WI38 (cell line): ENCODE data around the gene CLEC6A.

Experiments used
- H3K4me3 ChIP-seq: 2 replicates; pipeline ENCODE4 v1.5.1; 2011; ENCODE audit warnings: low read depth, mild to moderate bottlenecking, control low read depth, low read length
- TF ChIP-seq, protein P1 (sequence below): IDR thresholded peaks from 2 replicates; pipeline ENCODE4 v1.5.1; 2012; ENCODE audit warnings: low read depth, mild to moderate bottlenecking, control low read depth, low read length

Gene CLEC6A

DNA sequence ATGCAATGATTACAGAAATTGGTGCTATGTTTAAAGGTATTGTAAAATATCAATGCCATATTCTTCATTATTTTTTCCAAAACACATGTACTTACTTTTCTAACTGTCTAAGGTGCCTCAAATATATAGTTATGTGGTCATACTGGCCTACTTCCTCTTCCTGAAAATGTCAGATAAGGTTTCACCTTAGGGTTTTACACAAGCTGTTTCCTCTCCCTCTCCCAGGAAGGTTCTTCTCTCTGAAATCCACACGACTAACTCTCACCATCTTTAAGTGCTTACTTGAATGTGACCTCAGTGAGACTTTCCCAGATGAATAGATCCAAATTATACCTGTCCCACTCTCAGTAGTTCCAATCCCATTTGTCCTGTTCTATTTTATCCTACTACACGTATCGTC lies 46.0 kb downstream of the CLEC6A start:
- TF ChIP-seq, protein P1, sequence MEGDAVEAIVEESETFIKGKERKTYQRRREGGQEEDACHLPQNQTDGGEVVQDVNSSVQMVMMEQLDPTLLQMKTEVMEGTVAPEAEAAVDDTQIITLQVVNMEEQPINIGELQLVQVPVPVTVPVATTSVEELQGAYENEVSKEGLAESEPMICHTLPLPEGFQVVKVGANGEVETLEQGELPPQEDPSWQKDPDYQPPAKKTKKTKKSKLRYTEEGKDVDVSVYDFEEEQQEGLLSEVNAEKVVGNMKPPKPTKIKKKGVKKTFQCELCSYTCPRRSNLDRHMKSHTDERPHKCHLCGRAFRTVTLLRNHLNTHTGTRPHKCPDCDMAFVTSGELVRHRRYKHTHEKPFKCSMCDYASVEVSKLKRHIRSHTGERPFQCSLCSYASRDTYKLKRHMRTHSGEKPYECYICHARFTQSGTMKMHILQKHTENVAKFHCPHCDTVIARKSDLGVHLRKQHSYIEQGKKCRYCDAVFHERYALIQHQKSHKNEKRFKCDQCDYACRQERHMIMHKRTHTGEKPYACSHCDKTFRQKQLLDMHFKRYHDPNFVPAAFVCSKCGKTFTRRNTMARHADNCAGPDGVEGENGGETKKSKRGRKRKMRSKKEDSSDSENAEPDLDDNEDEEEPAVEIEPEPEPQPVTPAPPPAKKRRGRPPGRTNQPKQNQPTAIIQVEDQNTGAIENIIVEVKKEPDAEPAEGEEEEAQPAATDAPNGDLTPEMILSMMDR, result no peak
- no peak overlapping the region for H3K4me3 ChIP-seq

DNA sequence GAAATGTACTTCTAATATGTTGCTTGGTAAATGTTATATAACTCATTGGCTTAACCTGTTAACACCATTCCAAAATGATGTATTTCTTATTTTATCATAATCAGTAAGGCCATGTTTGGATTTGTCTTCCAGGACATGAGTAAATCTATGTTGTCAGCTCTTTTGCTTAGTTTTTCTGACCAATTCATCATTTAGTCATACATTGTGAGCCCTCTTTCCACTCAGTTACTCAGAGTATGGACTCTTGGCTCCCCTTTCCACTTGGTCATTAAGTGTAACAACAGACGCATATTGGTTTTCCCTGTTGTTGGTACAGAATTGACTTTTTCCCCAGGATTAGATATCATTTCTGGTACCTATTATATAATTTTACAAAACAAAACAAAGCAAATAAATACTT lies 48.6 kb downstream of the CLEC6A start:
- TF ChIP-seq, protein P1, result no peak
- no peak overlapping the region for H3K4me3 ChIP-seq

DNA sequence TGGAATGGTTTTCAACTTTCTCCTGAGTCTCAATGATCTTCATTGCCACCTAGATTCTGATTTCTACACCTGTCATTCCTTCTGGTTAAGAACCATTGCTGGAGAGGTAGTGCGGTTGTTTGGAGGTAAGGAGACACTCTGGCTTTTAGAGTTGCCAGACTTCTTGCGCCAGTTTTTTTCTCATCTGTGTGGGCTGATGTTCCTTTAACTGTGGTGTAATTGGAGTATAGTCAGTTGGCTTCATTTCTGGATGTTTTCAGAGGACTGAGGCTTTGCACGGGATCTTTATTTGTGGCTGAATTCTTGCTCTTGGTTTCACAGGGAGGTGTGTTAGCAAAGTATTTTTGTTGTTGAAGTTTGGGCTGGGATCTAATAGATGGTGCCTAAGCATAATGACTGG lies 51.8 kb downstream of the CLEC6A start:
- TF ChIP-seq, protein P1, result no peak
- H3K4me3 ChIP-seq, result no peak overlapping the region

DNA sequence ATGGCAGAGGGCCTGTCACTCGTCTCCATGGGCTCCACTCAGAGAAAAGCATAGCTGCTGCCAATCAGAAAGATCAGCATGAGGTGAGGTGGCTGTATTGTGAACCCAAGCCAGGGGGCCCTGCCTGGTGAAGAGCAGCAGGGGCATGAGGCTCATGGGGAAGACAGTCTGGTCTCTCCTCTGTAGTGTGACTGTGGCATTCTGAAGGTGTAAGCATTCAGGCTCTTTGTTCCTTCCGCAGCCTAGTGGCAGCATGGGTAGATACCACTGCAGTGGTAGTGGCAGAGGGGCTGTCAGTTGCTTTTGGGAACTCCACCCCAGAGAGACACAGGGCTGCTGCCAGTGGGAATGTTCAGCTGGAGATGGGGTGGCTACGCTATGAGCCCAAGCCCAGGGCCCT lies 52.5 kb downstream of the CLEC6A start:
- no peak overlapping the region for H3K4me3 ChIP-seq
- TF ChIP-seq, protein P1, result no peak

DNA sequence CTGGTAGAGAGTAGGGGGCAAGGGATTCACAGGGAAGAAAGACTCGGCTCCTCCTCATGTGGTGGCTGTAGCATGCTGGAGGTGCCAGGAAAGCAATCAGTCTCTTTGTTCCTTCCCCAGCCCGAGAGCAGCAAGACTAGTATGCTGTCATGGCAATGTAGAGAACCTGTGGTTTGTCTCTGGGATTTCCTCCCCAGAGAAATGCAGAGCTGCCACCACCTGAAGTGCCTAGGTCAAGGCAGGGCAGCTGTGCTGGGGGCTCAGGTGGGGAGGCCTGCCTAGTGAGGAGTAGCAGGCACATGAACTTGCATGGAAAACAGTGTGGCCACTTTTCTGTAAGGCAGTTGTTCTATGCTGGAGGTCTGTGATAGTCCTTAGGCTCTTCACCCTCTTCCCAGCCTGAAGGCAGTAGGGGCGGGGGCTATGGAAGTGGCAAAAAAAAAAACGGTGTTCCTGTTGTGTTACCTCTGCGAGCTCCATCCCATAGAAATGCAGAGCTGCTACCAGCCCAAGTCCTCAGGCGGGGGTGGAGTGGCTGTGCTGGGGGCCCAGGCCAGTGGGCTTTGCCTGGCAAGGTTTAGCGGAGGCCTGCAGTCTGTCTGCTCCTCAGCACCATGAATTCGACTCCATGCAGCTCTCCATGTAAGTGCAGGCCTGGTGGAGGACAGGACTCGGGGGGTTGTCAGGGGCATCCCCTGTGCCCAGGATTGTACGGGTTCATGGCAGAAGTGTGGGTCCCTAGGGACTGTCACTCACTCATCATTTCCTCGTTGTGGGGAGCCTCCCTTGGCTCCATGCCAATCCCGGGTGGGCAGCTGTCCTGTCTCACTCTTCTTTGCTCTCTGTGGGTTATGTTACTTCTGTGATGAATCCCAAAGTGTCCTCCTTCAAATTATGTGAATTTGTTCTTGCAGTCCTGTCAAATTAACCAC lies 53.4 kb downstream of the CLEC6A start:
- H3K4me3 ChIP-seq, result no peak overlapping the region
- TF ChIP-seq, protein P1, result no peak

DNA sequence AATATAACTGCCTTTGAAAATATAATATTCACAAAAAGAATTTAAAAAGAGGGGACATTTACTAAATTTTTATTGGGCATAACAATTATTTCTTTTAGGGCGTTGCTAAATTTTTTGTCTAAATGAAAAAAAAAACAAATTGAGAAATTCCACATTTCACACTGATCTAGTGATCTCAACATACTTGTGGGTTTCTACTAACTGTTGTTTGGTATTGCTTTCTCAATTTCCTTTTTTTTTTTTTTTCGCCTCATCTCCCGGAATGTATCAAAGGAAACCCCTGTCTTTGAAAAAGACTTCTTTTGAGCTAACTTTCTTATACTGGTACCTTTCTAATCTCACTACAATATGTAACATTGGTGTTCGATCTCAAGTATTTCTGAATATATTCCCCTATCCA lies 57.5 kb downstream of the CLEC6A start, which contains the start of gene CLEC4D:
Gene CLEC4D (plus strand): TSS at position 248 of the 400 bp plus-strand sequence. CDS start 230 bp downstream, outside the sequence.
- TF ChIP-seq, protein P1, result no peak

DNA sequence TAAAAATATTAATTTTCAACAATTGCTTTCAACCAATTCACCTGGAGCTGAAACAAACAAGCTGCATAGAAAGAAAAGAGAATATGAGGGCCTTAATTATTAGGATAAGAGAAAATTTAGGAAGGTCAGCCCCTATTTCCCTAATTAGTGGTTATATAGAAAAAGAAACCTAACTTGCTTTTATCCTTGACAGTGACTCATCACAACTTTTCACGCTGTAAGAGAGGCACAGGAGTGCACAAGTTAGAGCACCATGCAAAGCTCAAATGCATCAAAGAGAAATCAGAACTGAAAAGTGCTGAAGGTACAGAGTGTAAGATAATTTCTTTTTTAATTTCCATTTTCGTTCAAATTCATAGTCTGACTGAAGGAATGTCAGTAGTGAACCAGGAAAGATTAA lies 62.2 kb downstream of the CLEC6A start:
- TF ChIP-seq, protein P1, result no peak
- H3K4me3 ChIP-seq, result no peak overlapping the region

More for the DNA sequence above, 57.5 kb downstream of the CLEC6A start, which contains the start of gene CLEC4D:
- H3K4me3 ChIP-seq, result no peak within 1 kb of the TSS
